MM.1S (cell line): Measurements from ENCODE around the gene GBF1.

Source experiments
- EZH2 ChIP-seq: fragments of 300-600 bp; sonication (generic); optimal IDR thresholded peaks from 2 replicates; pipeline ENCODE3; 2017; ENCODE audit warnings: low read depth, mild to moderate bottlenecking, antibody characterized with exemption, low read length, mixed read lengths
- EZH2phosphoT487 ChIP-seq: fragments of 300-600 bp; sonication (generic); IDR thresholded peaks from 2 replicates; pipeline ENCODE4 v1.6.1; 2018; ENCODE audit warnings: antibody characterized with exemption, low read length
- TF ChIP-seq, protein P1 (sequence below): fragments of 300-600 bp; sonication (generic); IDR thresholded peaks from 2 replicates; pipeline ENCODE4 v1.5.1; 2016; ENCODE audit warnings: antibody characterized with exemption, low read length, mixed read lengths

- TF ChIP-seq, protein P1, sequence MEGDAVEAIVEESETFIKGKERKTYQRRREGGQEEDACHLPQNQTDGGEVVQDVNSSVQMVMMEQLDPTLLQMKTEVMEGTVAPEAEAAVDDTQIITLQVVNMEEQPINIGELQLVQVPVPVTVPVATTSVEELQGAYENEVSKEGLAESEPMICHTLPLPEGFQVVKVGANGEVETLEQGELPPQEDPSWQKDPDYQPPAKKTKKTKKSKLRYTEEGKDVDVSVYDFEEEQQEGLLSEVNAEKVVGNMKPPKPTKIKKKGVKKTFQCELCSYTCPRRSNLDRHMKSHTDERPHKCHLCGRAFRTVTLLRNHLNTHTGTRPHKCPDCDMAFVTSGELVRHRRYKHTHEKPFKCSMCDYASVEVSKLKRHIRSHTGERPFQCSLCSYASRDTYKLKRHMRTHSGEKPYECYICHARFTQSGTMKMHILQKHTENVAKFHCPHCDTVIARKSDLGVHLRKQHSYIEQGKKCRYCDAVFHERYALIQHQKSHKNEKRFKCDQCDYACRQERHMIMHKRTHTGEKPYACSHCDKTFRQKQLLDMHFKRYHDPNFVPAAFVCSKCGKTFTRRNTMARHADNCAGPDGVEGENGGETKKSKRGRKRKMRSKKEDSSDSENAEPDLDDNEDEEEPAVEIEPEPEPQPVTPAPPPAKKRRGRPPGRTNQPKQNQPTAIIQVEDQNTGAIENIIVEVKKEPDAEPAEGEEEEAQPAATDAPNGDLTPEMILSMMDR = no peak
- TF ChIP-seq EZH2 (no peak), EZH2phosphoT487 (no peak)
Observed at GRCh38 chr10:102261842-102262241, 16.5 kb downstream of the GBF1 start.
